Kidney (tissue), 14 donors: ENCODE data around the gene FXYD1. TPM values are rescaled to one million over a fixed set of nuclear protein-coding genes. Genes with fewer than 3 reads are reported as not detected.

Experiments
- DNase-seq, 5 donors: peaks; one replicate each; pipeline ENCODE4 v3.0.0-alpha.2; 2013 to 2020
- FAIRE-seq: peaks from 2 replicates; lab custom pipeline; 2012; peaks lifted over from hg19 to GRCh38; lab: Jason Lieb, UNC
- H3K27ac ChIP-seq, 2 donors: one replicate each; pipeline ENCODE4 v1.7.0; 2013; ENCODE audit warnings: low read depth in 2 of 2, low read length in 2 of 2, inconsistent platforms in 1 of 2
- H3K27me3 ChIP-seq: one replicate; pipeline ENCODE4 v1.7.1; 2013; ENCODE audit warnings: low read length, inconsistent platforms; ENCODE audit not compliant: control insufficient read depth, insufficient read depth
- H3K36me3 ChIP-seq, 3 donors: one replicate each; pipeline versions ENCODE4 v1.7.0 to v1.7.1; 2013; ENCODE audit warnings: low read length in 3 of 3, control low read depth in 1 of 3, inconsistent platforms in 1 of 3; ENCODE audit not compliant: insufficient read depth in 3 of 3, control insufficient read depth in 2 of 3
- H3K4me1 ChIP-seq, 3 donors: one replicate each; pipeline versions ENCODE4 v1.7.0 to v1.7.1; 2013; ENCODE audit warnings: low read length in 3 of 3, inconsistent platforms in 1 of 3, low read depth in 1 of 3; ENCODE audit not compliant: control insufficient read depth in 2 of 3, insufficient read depth in 2 of 3
- H3K4me3 ChIP-seq, 3 donors: one replicate each; pipeline versions ENCODE4 v1.7.0 to v1.8.1; 2013; ENCODE audit warnings: low read length in 3 of 3, control low read depth in 1 of 3, inconsistent platforms in 1 of 3
- H3K9ac ChIP-seq, 3 donors: one replicate each; pipeline versions ENCODE4 v1.7.0 to v1.7.1; 2013; ENCODE audit warnings: low read length in 3 of 3, control low read depth in 1 of 3, inconsistent platforms in 1 of 3
- H3K9me3 ChIP-seq, 3 donors: one replicate each; pipeline versions ENCODE4 v1.7.0 to v1.7.1; 2013; ENCODE audit warnings: low read length in 3 of 3, control low read depth in 1 of 3, inconsistent platforms in 1 of 3; ENCODE audit not compliant: control insufficient read depth in 2 of 3, insufficient read depth in 1 of 3
- CTCF ChIP-seq: IDR thresholded peaks from 3 replicates; pipeline ENCODE4 v1.5.1; 2012; ENCODE audit warnings: mild to moderate bottlenecking, moderate library complexity, borderline replicate concordance; ENCODE audit not compliant: insufficient read depth; ENCODE audit errors: extremely low read depth
- intact Hi-C: fragments of 100-400 bp; cut with DNase I; formaldehyde crosslinking; loops from one replicate; pipeline ENCODE4 v1.11.1; 2022
- polyA plus RNA-seq: library from polyadenylated mRNA; stranded (reverse); fragments of 350-450 nt; fragmentation: Illumina TruSeq; extraction: RNeasy Lipid Tissue Mini Kit (QIAGEN cat#74804); gene quantifications from one replicate; pipeline ENCODE4 v1.2.3, GENCODE V29; 2014; ENCODE audit warnings: low read depth, low replicate concordance; ENCODE audit not compliant: insufficient read depth
- total RNA-seq: library from RNA; stranded (reverse); fragmentation: NEBNext Ultra II Directional; extraction: Animal tissue kit (Norgen Biotek cat#: 25700); gene quantifications from one replicate; pipeline ENCODE4 v1.2.1, GENCODE V29; 2021
- donor health status: control.
- donor health status: control.
- donor health status: control.
- donor health status: control.
- donor health status: control.
- donor health status: DM: yes; HTN: yes; CAD: no.
- donor health status: Normal renal cell carcinoma (clear cell type).

FXYD1 gene
- total and polyA plus RNA-seq, 2 donors from 2014 or later = 31.8 to 39.0 TPM

GRCh38 chr19:35122687-35123551 is 15.7 kb upstream of the FXYD1 start:
- peak in 1 of 5 donors; percentile 69 for DNase-seq
- FAIRE-seq = no peak
- H3K4me1 ChIP-seq = peaks cover 0 to 9% (median 0%) of the 10 kb centered on the region in 3 donors

GRCh38 chr19:35123573-35123972 is 15.1 kb upstream of the FXYD1 start:
- no peak overlapping the region for H3K4me3 ChIP-seq
- intact Hi-C loops = no loop called here
- H3K9me3 ChIP-seq = no peaks in the 10 kb centered on the region
- H3K36me3 ChIP-seq = no peaks in the 10 kb centered on the region
- H3K27me3 ChIP-seq = no peaks in the 10 kb centered on the region
- peak in 1 of 5 donors; percentile 82 for DNase-seq
- H3K27ac ChIP-seq = peak overlapping the region in 1 of 2 donors; percentile 2
- no peak for TF ChIP-seq CTCF
- peak overlapping the region in 1 of 3 donors; percentile 67 for H3K9ac ChIP-seq
- peaks cover 0 to 9% (median 0%) of the 10 kb centered on the region in 3 donors for H3K4me1 ChIP-seq
- FAIRE-seq = no peak

More at GRCh38 chr19:35122687-35123551, 15.7 kb upstream of the FXYD1 start:
- Histone ChIP-seq H3K9ac (no peak overlapping the region), H3K27me3 (no peaks in the 10 kb centered on the region), H3K9me3 (no peaks in the 10 kb centered on the region), H3K36me3 (no peaks in the 10 kb centered on the region), H3K4me3 (no peak overlapping the region), H3K27ac (no peak overlapping the region)
- intact Hi-C loops = no loop called here
- TF ChIP-seq CTCF = no peak

GRCh38 chr19:35124098-35125060 is 14.2 kb upstream of the FXYD1 start:
- FAIRE-seq (no peak), DNase-seq (peak; percentile 91 to 98 (median 95))
- H3K9me3 ChIP-seq = no peaks in the 10 kb centered on the region
- H3K27ac ChIP-seq = peak overlapping the region; percentile 75 to 89
- intact Hi-C loops = no loop called here
- H3K4me3 ChIP-seq = peak overlapping the region; percentile 70 to 79 (median 77)
- H3K4me1 ChIP-seq = peaks cover 0 to 9% (median 0%) of the 10 kb centered on the region in 3 donors
- no peak for TF ChIP-seq CTCF
- peak overlapping the region; percentile 61 to 88 (median 67) for H3K9ac ChIP-seq
- H3K36me3 ChIP-seq = no peaks in the 10 kb centered on the region
- no peaks in the 10 kb centered on the region for H3K27me3 ChIP-seq
